Measurements from ENCODE around the gene GPATCH3.
"Not testable (repeated sequence)": the region's sequence is repeated elsewhere in the genome, so short reads cannot be mapped to it uniquely, and the experiment has no call there.

The GPATCH3 gene

DNA sequence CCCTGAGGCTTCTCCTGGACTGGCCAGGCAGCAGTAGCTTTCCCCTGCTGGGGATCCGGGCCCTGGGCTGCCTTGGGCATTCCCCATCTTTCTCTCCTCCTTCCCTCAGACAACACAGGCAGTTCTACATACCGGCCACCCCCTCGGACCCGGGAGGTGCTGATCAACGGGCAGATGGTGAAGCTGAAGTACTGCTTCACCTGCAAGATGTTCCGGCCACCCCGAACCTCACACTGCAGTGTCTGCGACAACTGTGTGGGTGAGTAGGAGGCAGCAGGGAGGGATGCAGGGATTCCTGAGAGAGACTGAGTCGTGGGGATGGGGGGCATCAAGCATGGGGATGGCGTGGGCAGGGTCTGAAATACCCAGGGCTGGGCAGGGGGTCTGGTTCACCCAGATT is 51.8 kb downstream of the GPATCH3 start:
- TF ChIP-seq, protein P1, sequence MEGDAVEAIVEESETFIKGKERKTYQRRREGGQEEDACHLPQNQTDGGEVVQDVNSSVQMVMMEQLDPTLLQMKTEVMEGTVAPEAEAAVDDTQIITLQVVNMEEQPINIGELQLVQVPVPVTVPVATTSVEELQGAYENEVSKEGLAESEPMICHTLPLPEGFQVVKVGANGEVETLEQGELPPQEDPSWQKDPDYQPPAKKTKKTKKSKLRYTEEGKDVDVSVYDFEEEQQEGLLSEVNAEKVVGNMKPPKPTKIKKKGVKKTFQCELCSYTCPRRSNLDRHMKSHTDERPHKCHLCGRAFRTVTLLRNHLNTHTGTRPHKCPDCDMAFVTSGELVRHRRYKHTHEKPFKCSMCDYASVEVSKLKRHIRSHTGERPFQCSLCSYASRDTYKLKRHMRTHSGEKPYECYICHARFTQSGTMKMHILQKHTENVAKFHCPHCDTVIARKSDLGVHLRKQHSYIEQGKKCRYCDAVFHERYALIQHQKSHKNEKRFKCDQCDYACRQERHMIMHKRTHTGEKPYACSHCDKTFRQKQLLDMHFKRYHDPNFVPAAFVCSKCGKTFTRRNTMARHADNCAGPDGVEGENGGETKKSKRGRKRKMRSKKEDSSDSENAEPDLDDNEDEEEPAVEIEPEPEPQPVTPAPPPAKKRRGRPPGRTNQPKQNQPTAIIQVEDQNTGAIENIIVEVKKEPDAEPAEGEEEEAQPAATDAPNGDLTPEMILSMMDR (IDR thresholded peaks at IDR 0.05; ENCODE audit: borderline replicate concordance, control extremely low read depth, extremely low read depth, insufficient read depth, missing control alignments) = no peak
- in situ Hi-C loops (cut with MboI; ENCODE audit: low sequenced_read_pairs, unreplicated experiment) = no loop called here

GRCh38 chr1:26847826-26848225 is 52.4 kb downstream of the GPATCH3 start:
- DNase-seq (ENCODE audit: low spot score); in situ Hi-C loops (cut with MboI; ENCODE audit: low sequenced_read_pairs, unreplicated experiment): not testable (repeated sequence)

More for the DNA sequence above, 51.8 kb downstream of the GPATCH3 start:
- DNase-seq (ENCODE audit: low spot score) = no peak

GRCh38 chr1:26844424-26845196 is 55.7 kb downstream of the GPATCH3 start:
- TF ChIP-seq, protein P1 (IDR thresholded peaks at IDR 0.05; ENCODE audit: borderline replicate concordance, control extremely low read depth, extremely low read depth, insufficient read depth, missing control alignments) = no peak
- no peak for DNase-seq (ENCODE audit: low spot score)
- in situ Hi-C loops (cut with MboI; ENCODE audit: low sequenced_read_pairs, unreplicated experiment) = no loop called here
